ENCODE data around the gene STUB1. TPM values are rescaled to one million over a fixed set of nuclear protein-coding genes. Genes with fewer than 3 reads are reported as not detected.
A peak's percentile ranks its signal among the peaks of the same experiment; 100 is the strongest.

Gene STUB1
- total and polyA plus RNA-seq, 2 experiments from 2014 or later = 91.7 to 108 TPM

- peaks cover 6% of the 10 kb centered on the region; the same call in 1 of the 2 replicates for H3K79me2 ChIP-seq (replicated peaks; ENCODE audit: insufficient read depth)
- H3K4me2 ChIP-seq = no peak overlapping the region
- H3K4me1 ChIP-seq (ENCODE audit: insufficient read depth) = peaks cover 5% of the 10 kb centered on the region; the same call in 1 of the 2 replicates
- peak; percentile 3; the same call in 1 of the 3 replicates for ATAC-seq
- peaks cover 23% of the 10 kb centered on the region for H3F3A ChIP-seq (replicated peaks; ENCODE audit: low read depth)
- Mint-ChIP-seq H3K27me3 (ENCODE audit: insufficient read depth, low read depth, poor library complexity) (peaks cover 22% of the 10 kb centered on the region), H3K9me3 (no peaks in the 10 kb centered on the region; the same call in 2 of the 3 replicates), H3K36me3 (ENCODE audit: low read depth) (peaks cover 33% of the 10 kb centered on the region), H3K27ac (no peak overlapping the region), H3K4me1 (peaks cover 14% of the 10 kb centered on the region), H3K4me3 (peak overlapping the region; percentile 39; the same call in 1 of the 3 replicates)
- no peak overlapping the region for H3K4me3 ChIP-seq
- no peaks in the 10 kb centered on the region for H3K9me2 ChIP-seq (ENCODE audit: insufficient read depth)
- no peak overlapping the region for H3K27ac ChIP-seq (ENCODE audit: low read depth)
- TF ChIP-seq STAT1 (IDR thresholded peaks at IDR 0.05; ENCODE audit: unreplicated experiment) (no peak), JUNB (IDR thresholded peaks at IDR 0.05; ENCODE audit: unreplicated experiment) (no peak), EZH2phosphoT487 (IDR thresholded peaks at IDR 0.05; ENCODE audit: unreplicated experiment) (no peak)
- TF ChIP-seq, protein P1, sequence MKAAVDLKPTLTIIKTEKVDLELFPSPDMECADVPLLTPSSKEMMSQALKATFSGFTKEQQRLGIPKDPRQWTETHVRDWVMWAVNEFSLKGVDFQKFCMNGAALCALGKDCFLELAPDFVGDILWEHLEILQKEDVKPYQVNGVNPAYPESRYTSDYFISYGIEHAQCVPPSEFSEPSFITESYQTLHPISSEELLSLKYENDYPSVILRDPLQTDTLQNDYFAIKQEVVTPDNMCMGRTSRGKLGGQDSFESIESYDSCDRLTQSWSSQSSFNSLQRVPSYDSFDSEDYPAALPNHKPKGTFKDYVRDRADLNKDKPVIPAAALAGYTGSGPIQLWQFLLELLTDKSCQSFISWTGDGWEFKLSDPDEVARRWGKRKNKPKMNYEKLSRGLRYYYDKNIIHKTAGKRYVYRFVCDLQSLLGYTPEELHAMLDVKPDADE (IDR thresholded peaks at IDR 0.05) = no peak
- TF ChIP-seq, protein P2, sequence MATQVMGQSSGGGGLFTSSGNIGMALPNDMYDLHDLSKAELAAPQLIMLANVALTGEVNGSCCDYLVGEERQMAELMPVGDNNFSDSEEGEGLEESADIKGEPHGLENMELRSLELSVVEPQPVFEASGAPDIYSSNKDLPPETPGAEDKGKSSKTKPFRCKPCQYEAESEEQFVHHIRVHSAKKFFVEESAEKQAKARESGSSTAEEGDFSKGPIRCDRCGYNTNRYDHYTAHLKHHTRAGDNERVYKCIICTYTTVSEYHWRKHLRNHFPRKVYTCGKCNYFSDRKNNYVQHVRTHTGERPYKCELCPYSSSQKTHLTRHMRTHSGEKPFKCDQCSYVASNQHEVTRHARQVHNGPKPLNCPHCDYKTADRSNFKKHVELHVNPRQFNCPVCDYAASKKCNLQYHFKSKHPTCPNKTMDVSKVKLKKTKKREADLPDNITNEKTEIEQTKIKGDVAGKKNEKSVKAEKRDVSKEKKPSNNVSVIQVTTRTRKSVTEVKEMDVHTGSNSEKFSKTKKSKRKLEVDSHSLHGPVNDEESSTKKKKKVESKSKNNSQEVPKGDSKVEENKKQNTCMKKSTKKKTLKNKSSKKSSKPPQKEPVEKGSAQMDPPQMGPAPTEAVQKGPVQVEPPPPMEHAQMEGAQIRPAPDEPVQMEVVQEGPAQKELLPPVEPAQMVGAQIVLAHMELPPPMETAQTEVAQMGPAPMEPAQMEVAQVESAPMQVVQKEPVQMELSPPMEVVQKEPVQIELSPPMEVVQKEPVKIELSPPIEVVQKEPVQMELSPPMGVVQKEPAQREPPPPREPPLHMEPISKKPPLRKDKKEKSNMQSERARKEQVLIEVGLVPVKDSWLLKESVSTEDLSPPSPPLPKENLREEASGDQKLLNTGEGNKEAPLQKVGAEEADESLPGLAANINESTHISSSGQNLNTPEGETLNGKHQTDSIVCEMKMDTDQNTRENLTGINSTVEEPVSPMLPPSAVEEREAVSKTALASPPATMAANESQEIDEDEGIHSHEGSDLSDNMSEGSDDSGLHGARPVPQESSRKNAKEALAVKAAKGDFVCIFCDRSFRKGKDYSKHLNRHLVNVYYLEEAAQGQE (IDR thresholded peaks at IDR 0.05; ENCODE audit: unreplicated experiment) = no peak
- TF ChIP-seq, protein P3, sequence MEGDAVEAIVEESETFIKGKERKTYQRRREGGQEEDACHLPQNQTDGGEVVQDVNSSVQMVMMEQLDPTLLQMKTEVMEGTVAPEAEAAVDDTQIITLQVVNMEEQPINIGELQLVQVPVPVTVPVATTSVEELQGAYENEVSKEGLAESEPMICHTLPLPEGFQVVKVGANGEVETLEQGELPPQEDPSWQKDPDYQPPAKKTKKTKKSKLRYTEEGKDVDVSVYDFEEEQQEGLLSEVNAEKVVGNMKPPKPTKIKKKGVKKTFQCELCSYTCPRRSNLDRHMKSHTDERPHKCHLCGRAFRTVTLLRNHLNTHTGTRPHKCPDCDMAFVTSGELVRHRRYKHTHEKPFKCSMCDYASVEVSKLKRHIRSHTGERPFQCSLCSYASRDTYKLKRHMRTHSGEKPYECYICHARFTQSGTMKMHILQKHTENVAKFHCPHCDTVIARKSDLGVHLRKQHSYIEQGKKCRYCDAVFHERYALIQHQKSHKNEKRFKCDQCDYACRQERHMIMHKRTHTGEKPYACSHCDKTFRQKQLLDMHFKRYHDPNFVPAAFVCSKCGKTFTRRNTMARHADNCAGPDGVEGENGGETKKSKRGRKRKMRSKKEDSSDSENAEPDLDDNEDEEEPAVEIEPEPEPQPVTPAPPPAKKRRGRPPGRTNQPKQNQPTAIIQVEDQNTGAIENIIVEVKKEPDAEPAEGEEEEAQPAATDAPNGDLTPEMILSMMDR (conservative IDR thresholded peaks at IDR 0.05; ENCODE audit: low read depth in 2 of 2) = peak; percentile 51 to 76
- no peaks in the 10 kb centered on the region; the same call in 1 of the 2 replicates for H3K36me3 ChIP-seq (ENCODE audit: insufficient read depth)
- 0 out of 2 replicates have a peak, but pooled peaks cover 3% of the 10 kb centered on the region for H3K27me3 ChIP-seq (ENCODE audit: insufficient read depth)
- peaks cover 14% of the 10 kb centered on the region; the same call in 1 of the 2 replicates for H4K20me1 ChIP-seq (replicated peaks; ENCODE audit: insufficient read depth)
- DNase-seq (ENCODE audit: low spot score) = peak; percentile 61
- H2AFZ ChIP-seq = no peak overlapping the region
Observed at GRCh38 chr16:685967-686366, 5.8 kb downstream of the STUB1 start.

All from GM23338 (cell line).